H1 (cell line): ENCODE measurements around the gene TNS3. TPM values are rescaled to one million over a fixed set of nuclear protein-coding genes. Genes with fewer than 3 reads are reported as not detected.

Source experiments
- ATF2 ChIP-seq: IDR thresholded peaks from 2 replicates; pipeline ENCODE4 v1.6.1; 2012; ENCODE audit warnings: low read length, inconsistent platforms
- EZH2 ChIP-seq: fragments of 200-600 bp; sonication (generic); IDR thresholded peaks from 2 replicates; pipeline ENCODE4 v1.7.1; 2012; ENCODE audit warnings: low read depth, mild to moderate bottlenecking, moderate library complexity, low read length, inconsistent platforms; ENCODE audit not compliant: severe bottlenecking
- KDM1A ChIP-seq: fragments of 200-600, 300-600 bp; sonication (generic); IDR thresholded peaks from 2 replicates; pipeline ENCODE4 v1.7.1; 2016; ENCODE audit warnings: mild to moderate bottlenecking, low read length, borderline replicate concordance
- RBBP5 ChIP-seq: IDR thresholded peaks from 2 replicates; pipeline ENCODE4 v1.7.1; 2012; ENCODE audit warnings: low read depth, mild to moderate bottlenecking, inconsistent platforms, low read length, moderate library complexity, borderline replicate concordance
- RXRA ChIP-seq: IDR thresholded peaks from 2 replicates; pipeline ENCODE4 v1.6.1; 2011; ENCODE audit warnings: low read depth, mild to moderate bottlenecking, low read length, moderate library complexity; ENCODE audit not compliant: insufficient read depth
- SAP30 ChIP-seq: fragments of 300-600 bp; sonication (generic); IDR thresholded peaks from 2 replicates; pipeline ENCODE4 v1.7.1; 2012; ENCODE audit warnings: low read length, moderate library complexity, mild to moderate bottlenecking, inconsistent platforms; ENCODE audit not compliant: insufficient read depth, insufficient replicate concordance
- SRF ChIP-seq: IDR thresholded peaks from 2 replicates; pipeline ENCODE4 v1.6.1; 2011; ENCODE audit warnings: mild to moderate bottlenecking, low read depth, low read length, moderate library complexity
- TAF7 ChIP-seq: optimal IDR thresholded peaks from 2 replicates; pipeline ENCODE3; 2011; ENCODE audit warnings: low read depth, mild to moderate bottlenecking, inconsistent platforms, low read length, moderate library complexity, borderline replicate concordance
- YY1 ChIP-seq: IDR thresholded peaks from 2 replicates; pipeline ENCODE4 v1.6.1; 2011; ENCODE audit warnings: low read depth, mild to moderate bottlenecking, low read length
- polyA plus RNA-seq, 7 experiments: library from polyadenylated mRNA; depleted of rRNA in 3 of 7; stranded (reverse) in 5 of 7; unstranded in 2 of 7; fragments of >200 nt in 5 of 7; fragments of 200-250 nt in 2 of 7; gene quantifications; 1 replicate in 5 of 7; 2 replicates in 1 of 7; 4 replicates in 1 of 7; pipeline versions ENCODE4 v1.2.1 to v1.2.3, GENCODE V29; 2011 to 2013; ENCODE audit warnings: missing spikeins in 2 of 7, mixed read lengths in 2 of 7
- total RNA-seq: library from RNA; stranded (reverse); fragmentation: NEBNext Ultra II Directional; extraction: Animal tissue kit (Norgen Biotek cat#: 25700); gene quantifications from 2 replicates; pipeline ENCODE4 v1.2.1, GENCODE V29; 2021

TNS3 gene
- total and polyA plus RNA-seq, 2 of the 8 experiments (the other 6 are each of a cell fraction or from before 2014, with no cell fraction given): 11.9 to 24.2 TPM

- no peak for TF ChIP-seq ATF2
- TF ChIP-seq KDM1A: no peak
- no peak for TF ChIP-seq EZH2
- no peak for TF ChIP-seq RBBP5
- no peak for TF ChIP-seq TAF7
- no peak for TF ChIP-seq RXRA
- no peak for TF ChIP-seq SAP30
- no peak for TF ChIP-seq SRF
- no peak for TF ChIP-seq YY1
- TF ChIP-seq, all 59 proteins: peak for 0
These were observed 163.2 kb downstream of the TNS3 start (continued) for GRCh38 chr7:47418601-47419309.
